Activated T-cell treated with anti-CD3 and anti-CD28 coated beads for 1 hour (primary cell): ENCODE measurements around the gene TTLL9.

Experiments used
- DNase-seq: peaks from one replicate; pipeline ENCODE4 v3.0.0-alpha.2; 2020; ENCODE audit warnings: low read depth

Gene TTLL9

DNA sequence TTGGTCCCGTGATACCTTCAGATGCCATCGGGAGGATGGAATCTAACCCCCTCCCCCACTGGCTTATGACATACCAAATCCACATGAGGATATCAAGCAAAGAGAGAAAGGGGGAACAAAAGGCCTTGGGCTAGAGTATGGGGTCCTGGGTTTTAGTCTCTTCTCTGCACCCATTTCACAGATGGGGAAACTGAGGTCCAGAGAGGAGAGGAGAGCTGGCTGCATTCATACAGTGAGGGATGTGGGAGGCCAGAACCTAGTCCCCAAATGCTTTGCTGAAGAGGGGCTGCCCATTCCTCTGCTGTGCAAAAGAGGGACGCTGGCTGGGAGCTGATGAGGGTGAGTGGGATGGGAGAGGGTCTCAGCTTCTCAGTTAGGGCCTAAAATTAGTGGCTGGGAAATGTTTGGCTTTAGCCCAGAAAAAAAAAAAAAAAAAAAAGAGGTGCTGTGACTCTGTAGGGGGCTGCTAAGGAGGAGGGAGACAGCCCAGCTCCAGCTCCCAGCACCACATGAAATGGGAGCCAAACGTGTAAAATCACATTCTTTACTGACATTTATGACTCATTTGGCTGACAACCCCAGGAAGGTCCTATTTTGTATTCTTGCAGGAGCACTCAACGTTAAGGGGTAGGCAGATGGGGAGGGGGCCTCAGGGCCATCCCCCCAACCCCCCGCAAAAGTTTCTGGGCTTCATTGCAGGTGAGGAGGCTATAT, 109.4 kb downstream of the TTLL9 start:
- no peak for DNase-seq

DNA sequence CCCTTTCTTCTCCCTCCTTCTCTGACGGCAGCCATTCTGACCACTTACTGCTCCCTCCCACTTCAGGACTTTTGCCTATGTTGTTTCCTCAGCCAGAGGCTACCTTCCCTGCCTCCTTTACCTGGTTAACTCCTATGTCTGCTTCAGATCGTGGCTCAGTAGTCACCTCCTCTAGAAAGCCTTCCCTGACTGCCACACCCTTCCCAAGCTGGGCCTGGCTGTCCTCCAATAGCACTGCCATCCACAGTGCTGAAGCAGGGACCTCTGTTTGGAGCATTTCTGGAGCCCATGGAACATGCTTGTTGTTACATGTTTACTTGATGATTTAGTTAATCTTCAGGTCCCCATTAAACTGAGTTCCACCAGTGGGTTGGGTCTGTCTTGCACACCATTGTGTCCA, 111.3 kb downstream of the TTLL9 start:
- DNase-seq, result no peak

DNA sequence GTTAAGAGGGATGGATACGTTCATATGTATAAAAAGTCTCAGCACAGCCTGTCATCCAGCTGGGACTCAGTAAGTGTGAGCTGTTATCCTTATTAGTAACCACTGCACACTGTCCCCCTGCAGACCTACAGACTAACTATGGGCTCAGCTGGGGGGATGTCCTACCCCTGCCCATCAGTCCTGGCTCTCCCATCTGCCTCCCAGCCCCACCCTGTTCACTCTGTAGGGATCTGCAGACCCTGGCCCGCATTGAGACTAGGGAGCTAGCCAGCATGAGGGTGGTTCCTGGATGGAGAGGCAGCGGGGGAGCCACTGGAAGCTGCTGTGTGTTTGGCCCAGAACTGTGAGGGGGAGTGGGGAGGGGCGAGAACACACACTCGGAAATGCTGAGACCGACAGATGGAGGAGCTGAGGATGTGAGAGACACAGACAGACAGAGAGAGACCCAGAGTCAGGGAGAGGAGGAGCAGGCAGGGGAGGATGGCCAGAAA, 114.6 kb downstream of the TTLL9 start:
- DNase-seq, result no peak

DNA sequence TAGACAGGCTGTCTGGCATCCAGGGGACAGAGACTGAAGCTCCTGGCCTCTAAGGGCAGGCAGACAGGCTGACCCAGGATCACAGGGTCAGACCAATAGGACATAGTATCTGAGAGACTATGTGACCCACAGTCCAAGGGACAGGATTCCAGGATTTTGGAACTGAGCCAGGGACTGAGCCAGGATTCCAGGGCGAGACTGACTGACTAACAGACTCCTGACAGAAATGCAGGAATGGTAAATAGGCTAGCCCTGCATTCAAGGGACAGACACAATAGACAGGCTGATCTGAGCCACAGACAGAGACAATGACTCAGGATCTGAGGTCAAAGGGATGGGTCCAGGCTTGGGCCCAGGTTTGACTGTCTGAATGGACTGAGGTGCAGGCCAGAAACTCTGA, 117.3 kb downstream of the TTLL9 start:
- DNase-seq, result no peak

DNA sequence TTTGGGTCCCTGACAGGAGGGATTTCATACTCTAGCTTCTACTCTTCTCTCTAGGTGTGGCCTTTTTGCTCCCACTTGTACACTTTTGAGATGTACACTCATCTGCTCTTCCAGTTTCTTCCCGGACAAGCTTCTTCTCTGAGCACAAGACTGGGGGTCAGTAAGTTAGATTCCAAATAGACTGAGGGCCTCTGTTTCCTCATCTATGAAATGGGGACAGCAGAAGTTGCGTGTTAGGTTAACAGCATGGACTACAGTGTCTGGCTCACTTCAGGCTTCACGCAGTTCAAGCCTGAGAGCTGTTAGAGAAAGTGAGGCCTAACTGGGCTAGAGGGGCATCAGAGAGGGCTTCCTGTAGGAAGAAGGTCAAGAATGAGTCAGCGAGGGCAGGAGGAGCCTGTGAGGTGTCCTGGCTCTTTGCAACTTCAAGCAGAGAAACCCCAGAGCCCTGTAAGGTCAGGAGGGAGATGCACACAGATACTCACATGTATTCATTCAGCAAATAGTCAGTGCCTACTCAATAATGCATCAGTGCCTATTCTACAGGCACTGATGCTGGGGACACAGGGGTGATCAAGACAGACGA, 118.1 kb downstream of the TTLL9 start:
- DNase-seq, result no peak

DNA sequence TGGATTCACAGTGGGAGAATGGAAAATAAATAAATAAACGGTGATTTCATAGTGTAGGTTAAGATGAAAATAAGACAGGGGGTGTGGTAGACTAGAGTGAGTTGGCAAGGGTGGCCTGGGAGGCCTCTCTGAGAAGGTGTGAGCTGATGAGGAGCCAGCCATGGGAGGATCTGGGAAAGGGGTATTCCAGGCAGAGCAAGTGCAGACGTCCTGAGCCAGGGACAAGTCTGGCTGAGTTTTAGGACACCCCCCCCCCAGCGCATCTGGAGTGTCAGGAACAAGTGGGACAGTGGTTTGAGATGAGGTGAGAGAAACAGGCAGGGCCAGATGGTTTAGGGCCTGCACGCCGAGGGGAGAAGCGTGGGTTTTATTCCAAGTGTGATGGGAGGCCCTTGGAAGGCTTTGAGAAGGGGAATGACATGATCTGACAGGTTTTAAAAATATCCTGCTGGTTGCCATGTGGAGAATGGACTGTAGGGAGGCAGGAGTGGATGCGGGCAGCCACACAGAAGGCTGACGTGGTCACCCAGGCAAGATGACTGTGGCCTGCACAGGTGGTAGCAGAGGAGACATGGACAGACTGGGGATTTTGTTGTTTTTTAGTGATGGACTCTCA, 118.7 kb downstream of the TTLL9 start:
- DNase-seq, result no peak

DNA sequence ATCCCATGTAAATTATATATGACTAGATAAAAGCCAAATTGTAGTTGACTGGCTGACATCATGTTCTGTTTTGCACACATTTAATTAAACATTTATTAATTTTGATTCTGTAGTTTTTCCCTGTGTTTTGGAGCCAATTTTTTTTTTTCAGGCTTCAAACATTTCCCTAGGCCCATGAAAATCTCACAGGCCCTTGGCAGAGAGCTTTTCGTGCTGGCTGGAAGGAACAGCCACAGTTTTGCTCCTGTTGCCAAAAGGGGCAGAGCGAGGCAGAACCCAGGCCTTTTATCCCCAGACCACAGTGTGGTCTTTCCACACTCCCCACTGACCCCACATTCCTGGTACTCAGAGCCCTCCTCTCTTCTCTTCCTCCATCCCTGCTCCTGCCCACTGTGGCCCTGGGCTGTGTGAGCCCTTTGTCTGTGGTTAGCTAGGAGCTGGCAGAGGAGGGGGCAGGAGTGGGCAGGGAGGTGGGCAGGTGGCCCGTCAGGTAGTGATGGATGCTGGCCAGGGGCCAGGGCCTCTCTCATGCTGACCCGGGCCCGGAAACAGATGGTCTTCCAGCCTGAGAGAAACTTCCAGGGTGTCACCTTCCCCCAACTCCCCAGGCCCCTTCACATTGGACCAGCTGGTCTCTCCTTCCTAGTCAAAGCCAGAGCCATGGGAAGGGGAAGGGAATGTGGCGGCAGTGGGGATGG, 120.4 kb downstream of the TTLL9 start:
- DNase-seq, result no peak

DNA sequence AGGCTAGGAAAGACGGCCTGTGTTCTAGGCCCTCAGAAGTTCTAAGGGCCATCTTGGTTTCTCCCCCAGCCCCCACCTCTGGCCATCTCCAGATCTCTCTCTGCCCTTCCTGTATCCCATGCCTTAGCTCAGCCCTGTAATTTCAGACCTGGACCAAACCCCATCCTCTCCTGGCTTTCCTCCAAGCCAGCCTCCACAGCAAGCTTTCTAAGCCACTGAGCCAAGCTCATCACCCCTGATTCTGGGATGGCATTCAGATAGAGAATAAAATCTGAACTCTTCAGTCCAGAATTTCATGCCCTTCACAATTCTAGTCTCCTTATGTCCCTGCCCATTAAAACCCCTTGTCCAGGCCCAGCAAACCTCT, 120.9 kb downstream of the TTLL9 start:
- no peak for DNase-seq

DNA sequence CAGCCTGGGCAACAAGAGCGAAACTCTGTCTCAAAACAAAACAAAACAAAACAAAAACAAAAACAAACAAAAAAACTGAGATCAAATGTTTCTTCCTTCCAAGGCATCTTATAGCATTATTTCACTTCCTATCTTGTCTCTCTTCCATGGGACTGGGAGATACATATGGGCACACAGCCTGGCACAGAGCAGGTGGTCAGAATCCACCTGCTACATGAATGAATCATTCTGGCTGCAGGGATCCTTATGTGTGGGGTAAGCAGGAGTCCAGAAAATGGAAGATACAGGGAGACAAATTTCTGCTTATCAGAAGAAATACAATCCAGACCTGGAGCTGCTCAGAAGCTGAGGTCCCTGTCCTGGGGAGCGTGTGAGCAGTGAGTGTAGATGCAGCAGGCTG, 121.7 kb downstream of the TTLL9 start:
- no peak for DNase-seq
